PFSK-1 (cell line): ENCODE measurements around the gene PTOV1.
A peak's percentile ranks its signal among the peaks of the same experiment; 100 is the strongest.

Experiments
- FOXP2 ChIP-seq: optimal IDR thresholded peaks from 2 replicates; pipeline ENCODE3; 2011; ENCODE audit warnings: borderline replicate concordance, control low read depth, inconsistent platforms; ENCODE audit not compliant: insufficient read depth; ENCODE audit errors: extremely low read length, extremely low read depth
- POLR2AphosphoS5 ChIP-seq: IDR thresholded peaks from 2 replicates; pipeline ENCODE4 v1.6.1; 2012; ENCODE audit warnings: low read depth, mild to moderate bottlenecking, control low read depth, low read length, moderate library complexity
- SIN3A ChIP-seq: IDR thresholded peaks from 2 replicates; pipeline ENCODE4 v1.6.1; 2012; ENCODE audit warnings: mild to moderate bottlenecking, low read length, moderate library complexity, borderline replicate concordance; ENCODE audit not compliant: insufficient read depth
- TAF1 ChIP-seq: IDR thresholded peaks from 2 replicates; pipeline ENCODE4 v1.6.1; 2012; ENCODE audit warnings: low read length, control low read depth, borderline replicate concordance; ENCODE audit not compliant: insufficient read depth
- TF ChIP-seq, protein P1 (sequence below), 2 experiments: IDR thresholded peaks; 2 replicates each; pipeline versions ENCODE4 v1.6.1 to v1.8.0; 2011 to 2012; ENCODE audit warnings: low read depth in 2 of 2, low read length in 2 of 2, control low read depth in 1 of 2, inconsistent platforms in 1 of 2, mild to moderate bottlenecking in 1 of 2, moderate library complexity in 1 of 2; ENCODE audit not compliant: insufficient read depth in 1 of 2

The PTOV1 gene

DNA sequence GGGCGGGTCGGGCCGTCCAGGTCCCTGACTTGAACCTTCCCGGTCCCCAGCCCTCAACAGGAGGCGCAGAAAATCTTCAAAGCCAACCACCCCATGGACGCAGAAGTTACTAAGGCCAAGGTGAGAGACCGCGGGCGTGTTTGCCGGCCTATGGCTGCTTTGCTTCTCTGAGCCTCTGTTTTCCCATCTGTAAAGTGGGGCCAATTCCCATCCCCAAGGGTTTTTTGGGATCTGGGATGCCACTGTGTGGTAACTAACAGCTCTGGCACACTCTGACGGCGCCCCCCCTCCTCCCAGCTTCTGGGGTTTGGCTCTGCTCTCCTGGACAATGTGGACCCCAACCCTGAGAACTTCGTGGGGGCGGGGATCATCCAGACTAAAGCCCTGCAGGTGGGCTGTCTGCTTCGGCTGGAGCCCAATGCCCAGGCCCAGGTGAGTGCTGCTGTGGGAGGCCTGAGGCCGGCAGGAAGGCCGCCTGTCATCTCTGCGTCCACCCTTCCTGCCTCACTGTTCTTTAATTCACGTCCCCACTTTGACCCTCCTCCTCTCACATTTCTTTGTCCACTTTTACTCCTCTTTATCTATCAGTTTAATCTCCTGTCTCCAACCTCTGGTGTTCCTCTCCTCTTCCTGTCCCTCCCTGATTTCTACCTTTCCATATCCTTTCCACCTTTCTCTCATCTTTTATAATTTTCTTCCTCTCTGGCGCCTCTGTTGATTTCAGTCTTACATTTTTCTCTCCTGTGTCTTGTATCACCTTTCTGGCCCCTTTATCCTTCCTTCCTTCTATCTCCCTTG is 44.9 kb upstream of the PTOV1 start:
- TF ChIP-seq, protein P1, sequence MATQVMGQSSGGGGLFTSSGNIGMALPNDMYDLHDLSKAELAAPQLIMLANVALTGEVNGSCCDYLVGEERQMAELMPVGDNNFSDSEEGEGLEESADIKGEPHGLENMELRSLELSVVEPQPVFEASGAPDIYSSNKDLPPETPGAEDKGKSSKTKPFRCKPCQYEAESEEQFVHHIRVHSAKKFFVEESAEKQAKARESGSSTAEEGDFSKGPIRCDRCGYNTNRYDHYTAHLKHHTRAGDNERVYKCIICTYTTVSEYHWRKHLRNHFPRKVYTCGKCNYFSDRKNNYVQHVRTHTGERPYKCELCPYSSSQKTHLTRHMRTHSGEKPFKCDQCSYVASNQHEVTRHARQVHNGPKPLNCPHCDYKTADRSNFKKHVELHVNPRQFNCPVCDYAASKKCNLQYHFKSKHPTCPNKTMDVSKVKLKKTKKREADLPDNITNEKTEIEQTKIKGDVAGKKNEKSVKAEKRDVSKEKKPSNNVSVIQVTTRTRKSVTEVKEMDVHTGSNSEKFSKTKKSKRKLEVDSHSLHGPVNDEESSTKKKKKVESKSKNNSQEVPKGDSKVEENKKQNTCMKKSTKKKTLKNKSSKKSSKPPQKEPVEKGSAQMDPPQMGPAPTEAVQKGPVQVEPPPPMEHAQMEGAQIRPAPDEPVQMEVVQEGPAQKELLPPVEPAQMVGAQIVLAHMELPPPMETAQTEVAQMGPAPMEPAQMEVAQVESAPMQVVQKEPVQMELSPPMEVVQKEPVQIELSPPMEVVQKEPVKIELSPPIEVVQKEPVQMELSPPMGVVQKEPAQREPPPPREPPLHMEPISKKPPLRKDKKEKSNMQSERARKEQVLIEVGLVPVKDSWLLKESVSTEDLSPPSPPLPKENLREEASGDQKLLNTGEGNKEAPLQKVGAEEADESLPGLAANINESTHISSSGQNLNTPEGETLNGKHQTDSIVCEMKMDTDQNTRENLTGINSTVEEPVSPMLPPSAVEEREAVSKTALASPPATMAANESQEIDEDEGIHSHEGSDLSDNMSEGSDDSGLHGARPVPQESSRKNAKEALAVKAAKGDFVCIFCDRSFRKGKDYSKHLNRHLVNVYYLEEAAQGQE (IDR thresholded peaks at IDR 0.05; ENCODE audit: insufficient read depth in 1 of 2, low read depth in 2 of 2, low read length in 2 of 2), result no peak
- TF ChIP-seq SIN3A, result no peak
- TF ChIP-seq POLR2AphosphoS5, result no peak
- no peak for TF ChIP-seq TAF1
- TF ChIP-seq FOXP2, result no peak

DNA sequence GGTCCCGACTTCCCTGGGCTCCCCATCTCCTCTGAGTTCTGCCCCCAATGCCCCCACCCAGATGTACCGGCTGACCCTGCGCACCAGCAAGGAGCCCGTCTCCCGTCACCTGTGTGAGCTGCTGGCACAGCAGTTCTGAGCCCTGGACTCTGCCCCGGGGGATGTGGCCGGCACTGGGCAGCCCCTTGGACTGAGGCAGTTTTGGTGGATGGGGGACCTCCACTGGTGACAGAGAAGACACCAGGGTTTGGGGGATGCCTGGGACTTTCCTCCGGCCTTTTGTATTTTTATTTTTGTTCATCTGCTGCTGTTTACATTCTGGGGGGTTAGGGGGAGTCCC is 44.4 kb upstream of the PTOV1 start:
- TF ChIP-seq SIN3A (no peak), FOXP2 (no peak), POLR2AphosphoS5 (no peak), TAF1 (no peak)
- TF ChIP-seq, protein P1 (IDR thresholded peaks at IDR 0.05; ENCODE audit: insufficient read depth in 1 of 2, low read depth in 2 of 2, low read length in 2 of 2), result no peak

DNA sequence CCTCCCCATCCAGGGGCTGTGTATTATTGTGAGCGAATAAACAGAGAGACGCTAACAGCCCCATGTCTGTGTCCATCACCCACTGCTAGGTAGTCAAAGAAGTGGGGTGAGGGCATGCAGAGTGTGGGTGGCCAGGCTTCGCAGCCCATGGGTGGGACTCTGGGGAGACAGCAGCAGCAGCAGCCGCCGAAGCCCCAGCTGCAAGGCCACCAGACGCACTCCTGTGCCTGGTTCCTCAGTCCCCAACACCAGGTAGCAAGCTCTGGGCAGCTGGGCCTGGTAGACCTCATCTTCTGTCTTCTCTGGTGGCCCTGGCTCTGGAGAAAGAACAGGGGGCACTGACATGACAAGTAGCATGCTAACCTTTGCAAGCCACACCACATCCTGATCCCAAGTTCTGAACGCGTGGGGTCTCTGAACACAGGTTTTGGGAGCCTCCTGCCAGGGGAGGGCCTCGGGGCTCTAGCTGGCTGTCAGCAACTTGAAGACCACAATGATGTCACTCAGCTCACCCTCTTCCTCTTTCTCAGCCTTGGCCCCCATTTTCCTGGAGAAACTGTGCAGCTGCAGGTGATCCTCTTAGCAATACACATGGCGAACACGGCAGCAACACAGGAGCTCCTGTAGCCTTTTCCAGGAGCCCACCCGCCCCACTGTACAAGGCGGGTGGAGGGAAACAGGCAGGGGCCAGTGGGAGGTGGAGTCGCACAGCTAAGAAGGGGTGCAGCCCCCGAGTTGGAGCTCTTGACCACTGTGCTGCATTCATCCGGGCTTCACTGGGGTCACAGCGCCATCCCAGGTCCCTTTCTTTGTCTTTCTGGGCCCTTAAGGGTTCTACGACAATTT is 43.7 kb upstream of the PTOV1 start:
- TF ChIP-seq POLR2AphosphoS5, result peak; percentile 35; the same call in 1 of the 2 replicates
- TF ChIP-seq SIN3A, result no peak

DNA sequence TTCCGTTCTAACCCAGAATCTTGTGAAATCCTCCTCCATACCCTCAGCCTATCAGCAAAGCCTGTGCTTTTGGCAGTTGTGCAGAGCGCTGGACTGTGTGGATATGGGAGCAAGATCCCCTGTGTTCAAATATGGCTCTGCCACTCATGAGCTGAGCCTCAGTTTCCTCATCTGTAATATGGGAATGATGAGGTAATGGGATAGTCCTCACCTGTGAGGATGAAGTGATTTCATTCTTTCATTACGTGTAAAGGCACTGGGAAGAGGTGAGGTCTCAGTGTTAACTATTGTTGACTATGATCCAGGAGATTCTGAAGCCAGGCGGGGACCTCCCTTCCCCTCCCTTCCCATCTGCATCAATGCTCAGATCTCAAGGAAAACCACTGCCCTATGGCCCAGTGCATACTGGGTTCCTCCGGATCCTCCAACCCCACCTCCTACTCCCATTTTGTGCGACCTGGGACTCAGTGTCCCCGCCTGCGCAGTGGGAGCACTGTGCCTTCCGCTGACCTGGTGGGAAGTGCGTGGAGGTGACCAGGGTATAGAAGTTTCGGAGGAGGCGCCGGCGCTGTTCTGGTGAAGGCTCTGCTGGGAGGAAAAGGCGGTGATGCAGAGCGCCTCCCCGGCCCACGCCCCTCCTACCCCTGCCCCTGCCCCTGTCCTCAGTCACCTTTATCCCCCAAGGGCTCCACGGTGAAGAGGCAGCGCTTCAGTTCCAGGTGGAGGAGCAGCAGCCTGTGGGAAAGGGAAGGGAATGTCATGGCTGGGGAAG is 42.9 kb upstream of the PTOV1 start:
- TF ChIP-seq POLR2AphosphoS5 (no peak), SIN3A (no peak)

DNA sequence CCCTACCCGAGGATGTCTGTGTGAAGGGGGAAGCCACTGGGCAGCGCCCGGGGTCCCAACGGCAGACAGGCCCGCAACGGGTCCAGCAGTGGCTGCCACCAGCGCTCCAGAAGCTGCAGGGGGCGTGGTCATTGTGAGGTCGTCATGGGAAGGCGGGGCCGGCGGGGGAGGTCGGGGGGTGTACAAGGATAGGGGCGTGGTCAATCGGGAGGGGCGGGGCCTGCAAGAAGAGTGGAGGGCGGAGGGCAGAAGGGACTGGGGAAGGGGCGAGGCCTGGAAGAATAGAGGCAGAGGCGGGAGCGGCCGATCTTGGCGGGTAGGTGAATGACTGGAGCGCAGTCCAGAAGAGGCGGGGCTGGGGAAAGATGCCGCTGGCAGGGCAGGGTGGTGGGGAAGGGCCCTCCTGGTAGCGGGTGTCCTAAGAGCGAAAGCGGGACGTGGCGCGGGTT is 42.2 kb upstream of the PTOV1 start:
- TF ChIP-seq POLR2AphosphoS5 (no peak), SIN3A (no peak), FOXP2 (no peak), TAF1 (no peak)
- TF ChIP-seq, protein P1 (IDR thresholded peaks at IDR 0.05; ENCODE audit: insufficient read depth in 1 of 2, low read depth in 2 of 2, low read length in 2 of 2), result no peak
